OCI-LY7 (cell line): ENCODE results near the gene NKAIN2.

Source experiments
- CTCF ChIP-seq: fragments of 200-600 bp; sonication (generic); conservative IDR thresholded peaks from 2 replicates; pipeline ENCODE4 v1.5.1; 2014; ENCODE audit warnings: mild to moderate bottlenecking, antibody characterized with exemption, low read length, moderate library complexity, mixed read lengths
- EZH2phosphoT487 ChIP-seq: fragments of 200-600 bp; sonication (generic); IDR thresholded peaks from 2 replicates; pipeline ENCODE4 v1.6.1; 2018; ENCODE audit warnings: low read depth, borderline replicate concordance, mild to moderate bottlenecking, mixed run types, antibody characterized with exemption, low read length, moderate library complexity, mixed read lengths

GRCh38 chr6:124557873-124558272, 754.2 kb downstream of the NKAIN2 start:
- no peak for TF ChIP-seq CTCF
- TF ChIP-seq EZH2phosphoT487 = no peak
